Loucy (cell line): ENCODE measurements around the gene SLC1A1.

Experiments used
- H2AFZ ChIP-seq: fragments of 200-600 bp; sonication (generic); 2 replicates; pipeline ENCODE4 v1.6.0; 2016; ENCODE audit warnings: antibody characterized with exemption, mild to moderate bottlenecking, low read length, moderate library complexity
- H3F3A ChIP-seq: fragments of 200-600 bp; 2 replicates; pipeline ENCODE4 v1.6.0; 2016; ENCODE audit warnings: antibody characterized with exemption, low read depth, mild to moderate bottlenecking
- H3K27me3 ChIP-seq: fragments of 200-600 bp; sonication (generic); 2 replicates; pipeline ENCODE4 v1.6.1; 2014; ENCODE audit warnings: low read length, mild to moderate bottlenecking; ENCODE audit not compliant: insufficient read depth, poor library complexity, severe bottlenecking
- H3K36me3 ChIP-seq: fragments of 200-600 bp; sonication (generic); 2 replicates; pipeline ENCODE4 v1.6.1; 2016; ENCODE audit warnings: low read length; ENCODE audit not compliant: insufficient read depth
- H3K4me1 ChIP-seq: fragments of 200-600 bp; sonication (generic); 2 replicates; pipeline ENCODE4 v1.5.1; 2014; ENCODE audit warnings: low read length, mild to moderate bottlenecking; ENCODE audit not compliant: insufficient read depth, poor library complexity, severe bottlenecking
- H3K4me2 ChIP-seq: fragments of 200-600 bp; sonication (generic); 2 replicates; pipeline ENCODE4 v1.6.0; 2014; ENCODE audit warnings: antibody characterized with exemption, low read length, low read depth, mild to moderate bottlenecking; ENCODE audit not compliant: poor library complexity, severe bottlenecking
- H3K4me3 ChIP-seq: fragments of 200-600 bp; sonication (generic); 2 replicates; pipeline ENCODE4 v1.5.1; 2014; ENCODE audit warnings: low read length, mild to moderate bottlenecking, mixed read lengths; ENCODE audit not compliant: poor library complexity, severe bottlenecking
- H3K79me2 ChIP-seq: fragments of 200-600 bp; sonication (generic); 2 replicates; pipeline ENCODE4 v1.6.1; 2014; ENCODE audit warnings: low read length; ENCODE audit not compliant: insufficient read depth
- H3K9ac ChIP-seq: fragments of 200-600 bp; sonication (generic); 2 replicates; pipeline ENCODE4 v1.6.0; 2014; ENCODE audit warnings: mild to moderate bottlenecking, low read depth, low read length, moderate library complexity; ENCODE audit not compliant: poor library complexity, severe bottlenecking
- H3K9me2 ChIP-seq: fragments of 200-600 bp; sonication (generic); replicated peaks from 2 replicates; pipeline ENCODE4 v1.6.1; 2016; ENCODE audit warnings: low read depth, low read length, mixed read lengths
- H3K9me3 ChIP-seq: fragments of 200-600 bp; sonication (generic); 2 replicates; pipeline ENCODE4 v1.6.1; 2014; ENCODE audit warnings: mild to moderate bottlenecking, antibody characterized with exemption, low read length, low read depth; ENCODE audit not compliant: insufficient read depth
- H4K20me1 ChIP-seq: fragments of 200-600 bp; sonication (generic); 2 replicates; pipeline ENCODE4 v1.6.0; 2014; ENCODE audit warnings: antibody characterized with exemption, low read length, mild to moderate bottlenecking; ENCODE audit not compliant: insufficient read depth, poor library complexity, severe bottlenecking
- CTCF ChIP-seq: fragments of 200-600 bp; sonication (generic); conservative IDR thresholded peaks from 2 replicates; pipeline ENCODE4 v1.5.1; 2014; ENCODE audit warnings: mild to moderate bottlenecking, antibody characterized with exemption, low read length
- EZH2phosphoT487 ChIP-seq: fragments of 200-600 bp; IDR thresholded peaks from 2 replicates; pipeline ENCODE4 v1.6.1; 2018; ENCODE audit warnings: antibody characterized with exemption, mild to moderate bottlenecking, moderate library complexity, borderline replicate concordance

The SLC1A1 gene

GRCh38 chr9:4510546-4511322 is 20.5 kb downstream of the SLC1A1 start:
- H2AFZ ChIP-seq: no peak overlapping the region
- no peak overlapping the region for H3K4me2 ChIP-seq
- H3K27me3 ChIP-seq: no peaks in the 10 kb centered on the region
- H3F3A ChIP-seq: no peaks in the 10 kb centered on the region
- no peaks in the 10 kb centered on the region for H3K4me1 ChIP-seq
- H3K9me3 ChIP-seq: no peaks in the 10 kb centered on the region
- H4K20me1 ChIP-seq: no peaks in the 10 kb centered on the region
- H3K79me2 ChIP-seq: no peaks in the 10 kb centered on the region
- no peak overlapping the region for H3K9ac ChIP-seq
- H3K36me3 ChIP-seq: no peaks in the 10 kb centered on the region
- H3K4me3 ChIP-seq: no peak overlapping the region
- no peaks in the 10 kb centered on the region for H3K9me2 ChIP-seq
- TF ChIP-seq EZH2phosphoT487 (no peak), CTCF (no peak)

- Histone ChIP-seq H3K4me2 (no peak overlapping the region), H3F3A (no peaks in the 10 kb centered on the region), H3K9me2 (no peaks in the 10 kb centered on the region), H3K4me1 (no peaks in the 10 kb centered on the region), H3K27me3 (no peaks in the 10 kb centered on the region), H3K4me3 (no peak overlapping the region), H3K36me3 (no peaks in the 10 kb centered on the region), H3K9ac (no peak overlapping the region), H3K9me3 (no peaks in the 10 kb centered on the region), H2AFZ (no peak overlapping the region), H3K79me2 (no peaks in the 10 kb centered on the region), H4K20me1 (no peaks in the 10 kb centered on the region)
- no peak for TF ChIP-seq CTCF
- TF ChIP-seq EZH2phosphoT487: no peak
These were observed 24.2 kb downstream of the SLC1A1 start for GRCh38 chr9:4514252-4515128.

- Histone ChIP-seq H3K9ac (no peak overlapping the region), H3K4me1 (no peaks in the 10 kb centered on the region), H3K9me2 (no peaks in the 10 kb centered on the region), H3K9me3 (no peaks in the 10 kb centered on the region), H3K4me2 (no peak overlapping the region), H2AFZ (no peak overlapping the region), H3K27me3 (no peaks in the 10 kb centered on the region), H3F3A (no peaks in the 10 kb centered on the region), H3K79me2 (no peaks in the 10 kb centered on the region), H3K36me3 (no peaks in the 10 kb centered on the region), H3K4me3 (no peak overlapping the region), H4K20me1 (no peaks in the 10 kb centered on the region)
- TF ChIP-seq EZH2phosphoT487: no peak
- no peak for TF ChIP-seq CTCF
These were observed 25.7 kb downstream of the SLC1A1 start for GRCh38 chr9:4515958-4516375.
